Measurements from ENCODE around the gene MERTK.

GRCh38 chr2:111918383-111918806 is 20.0 kb downstream of the MERTK start:
- TF ChIP-seq CTCF (IDR thresholded peaks at IDR 0.05) (no peak), POLR2A (IDR thresholded peaks at IDR 0.05) (no peak)

Data from ovary (tissue), 3 donors.